IPS DF 6.9 (cell line): ENCODE results near the gene ZNF227.

Experiments
- DNase-seq: peaks from one replicate; pipeline ENCODE4 v3.0.0-alpha.2; 2013; ENCODE audit warnings: low read depth, low spot score
- H3K27ac ChIP-seq: one replicate; pipeline ENCODE4 v1.5.1; 2013; ENCODE audit warnings: low read length, control low read depth
- H3K27me3 ChIP-seq: 2 replicates; pipeline ENCODE4 v1.6.1; 2013; ENCODE audit warnings: mild to moderate bottlenecking, low read length; ENCODE audit not compliant: control insufficient read depth, insufficient read depth
- H3K36me3 ChIP-seq: 2 replicates; pipeline ENCODE4 v1.6.1; 2013; ENCODE audit warnings: low read length; ENCODE audit not compliant: control insufficient read depth, insufficient read depth
- H3K4me1 ChIP-seq: 2 replicates; pipeline ENCODE4 v1.6.1; 2013; ENCODE audit warnings: low read length; ENCODE audit not compliant: control insufficient read depth, insufficient read depth
- H3K4me3 ChIP-seq: 2 replicates; pipeline ENCODE4 v1.5.1; 2013; ENCODE audit warnings: mild to moderate bottlenecking, low read length
- H3K9me3 ChIP-seq: 2 replicates; pipeline ENCODE4 v1.6.1; 2013; ENCODE audit warnings: low read length, inconsistent platforms; ENCODE audit not compliant: control insufficient read depth, insufficient read depth
- WGBS: extraction: QIAGEN DNeasy Blood & Tissue Kit; methylation state at CpG from one replicate; pipeline ENCODE4 v1.1.7; 2013; ENCODE audit warnings: mixed read lengths, missing lambda C conversion rate; ENCODE audit not compliant: insufficient read length, insufficient coverage; 5-methylcytosine and 5-hydroxymethylcytosine counted together

The ZNF227 gene

GRCh38 chr19:44277331-44277730, 65.0 kb downstream of the ZNF227 start:
- no peaks in the 10 kb centered on the region for H3K4me1 ChIP-seq
- DNase-seq, result no peak
- no peaks in the 10 kb centered on the region for H3K27me3 ChIP-seq
- no peak overlapping the region for H3K4me3 ChIP-seq
- H3K27ac ChIP-seq, result no peak overlapping the region
- peaks cover 1% of the 10 kb centered on the region; the same call in 1 of the 2 replicates for H3K9me3 ChIP-seq
- WGBS, result no CpG with 5 or more reads among the region's 1 CpG
- no peaks in the 10 kb centered on the region for H3K36me3 ChIP-seq

- no peak for DNase-seq
- no CpG with 5 or more reads among the region's 4 CpGs for WGBS
- Histone ChIP-seq H3K27me3 (no peaks in the 10 kb centered on the region), H3K36me3 (no peaks in the 10 kb centered on the region), H3K9me3 (peaks cover 1% of the 10 kb centered on the region; the same call in 1 of the 2 replicates), H3K4me3 (no peak overlapping the region), H3K4me1 (no peaks in the 10 kb centered on the region), H3K27ac (no peak overlapping the region)
These were observed 65.9 kb downstream of the ZNF227 start for GRCh38 chr19:44278181-44278690.

DNA sequence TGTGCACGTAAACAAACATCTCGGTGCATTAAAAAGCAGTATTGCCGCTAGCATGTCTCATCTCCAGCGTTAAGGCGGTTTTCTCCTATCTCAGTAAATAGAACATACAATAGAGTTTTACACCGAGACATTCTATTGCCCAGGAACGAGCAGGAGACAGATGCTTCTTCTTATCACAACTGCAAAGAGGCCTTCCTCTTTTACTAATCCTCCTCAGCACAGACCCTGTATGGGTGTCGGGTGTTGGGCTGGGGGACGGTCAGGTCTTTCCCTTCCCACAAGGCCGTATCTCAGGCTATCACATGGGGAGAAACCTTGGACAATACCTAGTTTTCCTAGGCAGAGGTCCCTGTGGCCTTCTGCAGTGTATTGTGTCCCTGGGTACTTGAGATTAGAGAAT, 68.6 kb downstream of the ZNF227 start:
- Histone ChIP-seq H3K9me3 (no peaks in the 10 kb centered on the region), H3K27ac (no peak overlapping the region), H3K36me3 (no peaks in the 10 kb centered on the region), H3K4me3 (no peak overlapping the region), H3K27me3 (no peaks in the 10 kb centered on the region), H3K4me1 (no peaks in the 10 kb centered on the region)
- WGBS, result no CpG with 5 or more reads among the region's 10 CpGs
- DNase-seq, result no peak

- H3K27ac ChIP-seq, result no peak overlapping the region
- H3K4me3 ChIP-seq, result no peak overlapping the region
- H3K36me3 ChIP-seq, result no peaks in the 10 kb centered on the region; the same call in 1 of the 2 replicates
- DNase-seq, result no peak
- no peaks in the 10 kb centered on the region for H3K9me3 ChIP-seq
- no peaks in the 10 kb centered on the region for H3K4me1 ChIP-seq
- no peaks in the 10 kb centered on the region for H3K27me3 ChIP-seq
- WGBS, result no CpG with 5 or more reads among the region's 3 CpGs
These were observed 70.5 kb downstream of the ZNF227 start for GRCh38 chr19:44282846-44283245.

GRCh38 chr19:44284968-44285367, 72.6 kb downstream of the ZNF227 start:
- no peaks in the 10 kb centered on the region for H3K9me3 ChIP-seq
- no CpG with 5 or more reads among the region's 4 CpGs for WGBS
- H3K36me3 ChIP-seq, result no peaks in the 10 kb centered on the region; the same call in 1 of the 2 replicates
- no peaks in the 10 kb centered on the region for H3K4me1 ChIP-seq
- H3K27ac ChIP-seq, result no peak overlapping the region
- no peaks in the 10 kb centered on the region for H3K27me3 ChIP-seq
- no peak for DNase-seq
- no peak overlapping the region for H3K4me3 ChIP-seq
